ENCODE measurements around the gene CTIF. TPM values are rescaled to one million over a fixed set of nuclear protein-coding genes. Genes with fewer than 3 reads are reported as not detected.

CTIF gene
- polyA plus RNA-seq, 1 experiment, result 40.2 TPM

DNA sequence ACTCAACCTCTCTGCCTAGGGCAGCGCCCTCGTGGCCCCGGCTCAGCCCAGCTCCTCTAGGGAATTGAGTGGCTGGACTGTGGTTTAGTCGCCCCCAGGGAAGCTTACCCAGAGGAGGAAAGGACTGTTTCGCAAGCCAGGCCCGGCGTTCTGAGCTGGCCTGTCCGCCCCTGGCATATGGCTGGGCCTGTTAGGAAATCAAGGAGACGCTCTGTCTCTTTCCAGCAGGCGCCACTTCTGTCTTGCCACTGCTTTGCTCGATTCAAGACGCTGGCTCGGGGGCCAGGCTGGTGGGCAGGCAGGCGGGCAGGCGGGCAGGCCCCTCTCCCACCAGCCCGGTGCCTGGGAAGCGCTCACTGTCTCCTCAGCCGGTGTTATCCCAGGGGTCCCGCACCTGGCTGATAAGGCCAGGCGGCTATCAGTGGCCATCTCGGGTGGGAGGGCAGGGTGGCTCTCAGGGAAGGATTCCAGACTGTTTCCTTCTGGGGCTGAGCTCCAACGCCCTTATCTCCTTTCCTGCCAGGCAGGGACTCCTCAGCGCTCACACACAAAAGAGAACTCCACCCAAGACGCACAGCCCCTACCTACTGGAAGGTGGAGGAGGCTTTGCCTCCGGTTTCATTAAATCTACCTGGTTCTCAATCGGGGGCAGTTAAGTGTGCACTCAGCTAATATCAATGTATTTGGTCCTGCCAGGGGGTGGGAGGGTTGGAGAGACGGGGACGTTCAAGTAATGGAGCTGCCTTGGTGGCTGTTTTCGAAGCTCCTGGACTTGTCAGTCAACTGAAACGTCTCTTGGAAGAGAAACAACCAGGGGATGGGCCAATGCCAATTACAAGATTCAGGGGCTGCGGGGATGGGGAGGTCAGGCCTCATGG lies 302.8 kb downstream of the CTIF start:
- CTCF ChIA-PET, result interaction anchor here (0.5 kb wide), 1 partner anchor 41 kb away, joined by 3 read pairs; no protein-coding TSS in a partner anchor
- no peak for DNase-seq (ENCODE audit: low read depth, low spot score)

DNA sequence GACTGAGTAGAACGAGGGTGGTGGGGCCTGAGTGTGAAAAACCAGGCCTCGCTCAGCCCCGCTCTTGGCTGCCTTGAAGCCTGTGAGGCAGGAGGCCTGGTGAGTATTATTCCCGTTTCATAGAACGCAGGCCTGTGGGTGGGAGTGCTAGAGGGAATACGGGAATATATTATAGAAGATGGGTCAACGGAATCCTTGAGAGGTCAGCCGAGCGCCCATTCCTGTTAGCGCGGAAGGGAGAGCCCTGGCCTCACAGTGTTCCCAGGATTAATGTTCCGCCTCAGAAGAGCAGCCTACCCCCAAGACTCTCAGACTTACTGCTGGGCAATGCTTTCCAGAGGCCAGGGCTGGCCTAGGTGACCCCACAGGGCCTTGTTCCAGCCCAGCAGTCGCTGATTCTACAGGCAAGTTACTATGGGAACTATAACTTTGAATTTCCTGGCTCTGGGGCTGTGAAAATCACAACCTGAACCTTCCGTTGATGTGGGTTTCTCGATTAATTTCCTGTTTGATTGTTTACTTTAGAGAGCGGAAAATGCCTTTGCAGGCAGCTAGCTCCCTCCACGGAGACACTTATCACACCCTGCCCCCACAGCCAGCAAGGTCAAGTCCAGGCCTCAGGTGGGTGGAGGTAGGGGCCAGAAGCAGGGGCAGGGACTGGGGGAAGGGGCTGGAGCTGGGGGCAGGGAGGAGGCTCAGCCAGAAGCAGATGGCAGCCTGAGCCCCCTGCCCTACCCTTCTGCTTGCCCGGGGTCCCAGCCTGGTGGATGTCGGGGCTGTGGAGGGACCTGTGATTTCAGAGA lies 303.6 kb downstream of the CTIF start:
- ChIA-PET CTCF (no interaction called here), POLR2A (no interaction called here)
- Histone ChIP-seq H3K4me3 (ENCODE audit: low read depth, low read length) (no peak overlapping the region), H3K9me3 (ENCODE audit: control insufficient read depth, insufficient read depth, low read length) (no peaks in the 10 kb centered on the region; the same call in 1 of the 2 replicates), H3K27me3 (ENCODE audit: control insufficient read depth, insufficient read depth, low read length) (no peaks in the 10 kb centered on the region), H3K27ac (ENCODE audit: low read depth, low read length) (no peak overlapping the region)
- DNase-seq (ENCODE audit: low read depth, low spot score), result no peak
- TF ChIP-seq, protein P1, sequence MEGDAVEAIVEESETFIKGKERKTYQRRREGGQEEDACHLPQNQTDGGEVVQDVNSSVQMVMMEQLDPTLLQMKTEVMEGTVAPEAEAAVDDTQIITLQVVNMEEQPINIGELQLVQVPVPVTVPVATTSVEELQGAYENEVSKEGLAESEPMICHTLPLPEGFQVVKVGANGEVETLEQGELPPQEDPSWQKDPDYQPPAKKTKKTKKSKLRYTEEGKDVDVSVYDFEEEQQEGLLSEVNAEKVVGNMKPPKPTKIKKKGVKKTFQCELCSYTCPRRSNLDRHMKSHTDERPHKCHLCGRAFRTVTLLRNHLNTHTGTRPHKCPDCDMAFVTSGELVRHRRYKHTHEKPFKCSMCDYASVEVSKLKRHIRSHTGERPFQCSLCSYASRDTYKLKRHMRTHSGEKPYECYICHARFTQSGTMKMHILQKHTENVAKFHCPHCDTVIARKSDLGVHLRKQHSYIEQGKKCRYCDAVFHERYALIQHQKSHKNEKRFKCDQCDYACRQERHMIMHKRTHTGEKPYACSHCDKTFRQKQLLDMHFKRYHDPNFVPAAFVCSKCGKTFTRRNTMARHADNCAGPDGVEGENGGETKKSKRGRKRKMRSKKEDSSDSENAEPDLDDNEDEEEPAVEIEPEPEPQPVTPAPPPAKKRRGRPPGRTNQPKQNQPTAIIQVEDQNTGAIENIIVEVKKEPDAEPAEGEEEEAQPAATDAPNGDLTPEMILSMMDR (IDR thresholded peaks at IDR 0.05; ENCODE audit: low read depth, low read length), result no peak

More for the DNA sequence above, 302.8 kb downstream of the CTIF start:
- POLR2A ChIA-PET, result no interaction called here
- H3K9me3 ChIP-seq (ENCODE audit: control insufficient read depth, insufficient read depth, low read length), result no peaks in the 10 kb centered on the region; the same call in 1 of the 2 replicates
- no peaks in the 10 kb centered on the region for H3K27me3 ChIP-seq (ENCODE audit: control insufficient read depth, insufficient read depth, low read length)
- no peak overlapping the region for H3K4me3 ChIP-seq (ENCODE audit: low read depth, low read length)
- TF ChIP-seq, protein P1 (IDR thresholded peaks at IDR 0.05; ENCODE audit: low read depth, low read length), result no peak
- no peak overlapping the region for H3K27ac ChIP-seq (ENCODE audit: low read depth, low read length)

DNA sequence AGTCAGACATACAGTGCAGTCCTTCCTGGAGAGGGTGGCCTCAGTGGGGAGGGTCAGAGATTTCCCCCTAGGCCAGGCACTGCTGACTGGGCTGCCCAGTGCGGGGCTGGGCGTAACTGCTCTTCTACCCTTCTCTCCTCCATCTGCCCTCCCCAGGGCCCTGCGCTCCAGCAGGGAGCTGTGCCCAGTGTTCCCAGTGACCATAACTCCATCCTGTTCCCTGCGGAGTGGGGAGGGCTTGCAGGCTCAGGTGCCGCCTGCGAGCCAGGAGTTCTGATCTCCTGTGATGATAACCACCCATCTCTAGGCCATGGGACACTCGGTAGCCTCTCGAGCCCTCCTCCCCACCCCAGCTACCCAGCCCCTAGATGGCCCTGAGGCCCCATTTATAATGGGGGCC lies 304.3 kb downstream of the CTIF start:
- DNase-seq (ENCODE audit: low read depth, low spot score), result no peak
- ChIA-PET POLR2A (no interaction called here), CTCF (no interaction called here)
- H3K27ac ChIP-seq (ENCODE audit: low read depth, low read length), result no peak overlapping the region
- H3K9me3 ChIP-seq (ENCODE audit: control insufficient read depth, insufficient read depth, low read length), result no peaks in the 10 kb centered on the region; the same call in 1 of the 2 replicates
- TF ChIP-seq, protein P1 (IDR thresholded peaks at IDR 0.05; ENCODE audit: low read depth, low read length), result no peak
- no peak overlapping the region for H3K4me3 ChIP-seq (ENCODE audit: low read depth, low read length)
- no peaks in the 10 kb centered on the region for H3K27me3 ChIP-seq (ENCODE audit: control insufficient read depth, insufficient read depth, low read length)

DNA sequence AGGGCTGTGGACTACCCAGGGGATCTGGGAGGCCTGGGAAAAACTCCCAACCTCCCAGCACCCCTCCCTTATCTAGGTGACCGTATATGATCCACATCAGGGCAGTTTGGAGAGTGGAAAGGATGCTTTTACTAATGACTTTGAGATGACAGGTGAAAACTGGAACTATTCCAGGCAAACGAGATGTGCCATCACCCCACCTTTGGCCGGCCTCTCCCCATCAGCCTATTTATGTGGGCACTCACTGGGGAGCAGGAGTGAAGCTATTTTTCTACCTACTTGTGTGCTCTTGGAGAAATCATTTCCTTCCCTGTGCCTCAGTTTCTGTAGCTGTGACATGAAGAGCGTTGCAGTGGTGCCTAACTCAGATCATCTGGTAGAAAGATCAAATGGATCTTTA lies 304.8 kb downstream of the CTIF start:
- Histone ChIP-seq H3K9me3 (ENCODE audit: control insufficient read depth, insufficient read depth, low read length) (no peaks in the 10 kb centered on the region; the same call in 1 of the 2 replicates), H3K27me3 (ENCODE audit: control insufficient read depth, insufficient read depth, low read length) (no peaks in the 10 kb centered on the region), H3K4me3 (ENCODE audit: low read depth, low read length) (no peak overlapping the region), H3K27ac (ENCODE audit: low read depth, low read length) (no peak overlapping the region)
- ChIA-PET CTCF (no interaction called here), POLR2A (no interaction called here)
- TF ChIP-seq, protein P1 (IDR thresholded peaks at IDR 0.05; ENCODE audit: low read depth, low read length), result no peak
- DNase-seq (ENCODE audit: low read depth, low spot score), result no peak

DNA sequence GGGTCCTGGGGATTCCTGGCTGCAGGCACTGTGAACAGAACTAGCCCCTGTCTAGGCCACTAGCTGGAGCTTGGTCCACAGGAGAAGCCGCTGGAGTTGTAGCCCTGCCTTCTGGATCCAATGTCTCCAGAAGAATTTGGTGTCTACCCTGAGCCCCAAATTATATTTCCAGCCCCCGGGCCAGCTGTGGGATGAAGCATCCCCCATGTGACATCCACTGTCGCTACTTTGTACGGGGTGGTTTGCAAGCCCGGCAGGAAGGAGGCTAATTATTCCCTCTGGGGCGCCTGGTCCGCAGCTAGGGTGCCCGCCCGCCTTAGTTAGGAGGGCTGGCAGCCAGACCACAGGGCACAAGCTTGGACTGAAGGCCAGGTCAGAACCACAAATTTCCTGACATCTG lies 305.4 kb downstream of the CTIF start:
- DNase-seq (ENCODE audit: low read depth, low spot score), result no peak
- ChIA-PET POLR2A (no interaction called here), CTCF (no interaction called here)
- Histone ChIP-seq H3K27me3 (ENCODE audit: control insufficient read depth, insufficient read depth, low read length) (no peaks in the 10 kb centered on the region), H3K27ac (ENCODE audit: low read depth, low read length) (no peak overlapping the region), H3K9me3 (ENCODE audit: control insufficient read depth, insufficient read depth, low read length) (no peaks in the 10 kb centered on the region; the same call in 1 of the 2 replicates), H3K4me3 (ENCODE audit: low read depth, low read length) (no peak overlapping the region)
- TF ChIP-seq, protein P1 (IDR thresholded peaks at IDR 0.05; ENCODE audit: low read depth, low read length), result no peak

Measured in AG04450 (cell line).